AG20443 (cell line): ENCODE results near the gene DUOX1.
A peak's percentile ranks its signal among the peaks of the same experiment; 100 is the strongest.

ENCODE experiments used
- DNase-seq: peaks from one replicate; pipeline ENCODE4 v3.0.0; 2012; ENCODE audit warnings: low spot score, mixed read lengths

DUOX1 gene

DNA sequence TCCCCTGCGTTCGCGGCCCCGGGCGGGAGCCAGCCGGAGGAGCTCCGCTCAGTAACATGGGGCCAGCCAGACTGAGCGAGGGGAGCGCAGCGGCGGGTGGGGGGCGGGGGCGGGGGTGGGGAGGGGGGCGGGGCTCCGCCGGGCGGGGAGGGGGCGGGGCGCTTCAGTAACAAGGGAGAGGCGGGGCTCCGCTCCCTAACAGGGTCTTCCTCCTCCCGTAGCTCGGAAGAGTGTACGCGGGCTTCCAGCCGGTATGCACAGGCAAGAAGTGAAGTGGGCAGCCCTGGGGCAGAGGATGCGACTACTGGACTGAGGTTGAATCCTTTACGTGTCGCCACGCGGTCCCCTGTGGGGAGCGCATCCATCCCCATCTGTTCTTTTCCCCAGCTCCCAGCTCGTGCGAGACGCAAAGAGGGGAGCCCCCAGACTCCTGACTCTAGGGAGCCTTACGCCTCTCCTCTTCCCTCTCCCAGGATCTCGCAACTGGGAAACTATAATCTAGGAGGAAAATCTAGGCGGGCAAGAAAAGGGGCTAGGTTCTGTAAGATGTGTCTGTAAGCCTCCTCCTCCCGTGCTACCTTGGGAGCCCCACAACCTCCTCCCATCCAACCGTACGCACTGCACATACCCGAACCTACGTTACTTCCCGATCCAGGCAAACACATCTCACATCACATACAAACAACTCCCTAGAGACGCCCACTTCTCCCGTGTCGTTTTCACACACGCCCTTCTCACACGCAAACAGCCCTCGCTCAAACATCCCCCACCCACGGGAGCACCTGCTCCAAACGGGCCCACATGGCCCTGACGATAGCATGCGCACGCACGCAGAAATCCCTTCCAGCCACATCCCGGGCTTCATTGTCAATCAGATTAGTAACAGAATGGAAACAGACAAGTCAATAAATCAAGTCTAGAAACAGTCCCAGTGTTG lies 58.4 kb downstream of the DUOX1 start, which contains the start of gene SHF:
Gene SHF (minus strand): TSS at position 73 of the 937 bp plus-strand sequence. CDS start 15 bp downstream, at position 58.
- peak; percentile 69 for DNase-seq

DNA sequence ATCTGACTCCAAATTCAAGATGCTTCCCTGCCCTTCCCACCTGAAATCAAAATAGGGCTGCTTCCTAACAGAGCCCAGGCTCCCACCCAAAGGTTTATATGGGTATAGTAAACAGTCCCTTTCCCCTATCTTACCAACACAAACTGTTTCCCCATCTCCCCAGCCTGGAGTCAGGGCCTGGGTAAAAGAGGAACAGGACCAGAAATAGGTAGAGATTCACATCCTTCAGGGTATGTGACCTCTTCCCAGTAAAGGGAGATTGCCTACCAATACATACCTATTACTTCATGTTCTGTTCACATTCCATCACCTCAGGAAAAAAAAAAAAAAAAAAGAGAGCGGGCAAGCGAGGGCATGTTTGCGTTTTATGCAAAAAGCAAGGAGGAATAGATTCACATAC lies 67.7 kb downstream of the DUOX1 start:
- no peak for DNase-seq

DNA sequence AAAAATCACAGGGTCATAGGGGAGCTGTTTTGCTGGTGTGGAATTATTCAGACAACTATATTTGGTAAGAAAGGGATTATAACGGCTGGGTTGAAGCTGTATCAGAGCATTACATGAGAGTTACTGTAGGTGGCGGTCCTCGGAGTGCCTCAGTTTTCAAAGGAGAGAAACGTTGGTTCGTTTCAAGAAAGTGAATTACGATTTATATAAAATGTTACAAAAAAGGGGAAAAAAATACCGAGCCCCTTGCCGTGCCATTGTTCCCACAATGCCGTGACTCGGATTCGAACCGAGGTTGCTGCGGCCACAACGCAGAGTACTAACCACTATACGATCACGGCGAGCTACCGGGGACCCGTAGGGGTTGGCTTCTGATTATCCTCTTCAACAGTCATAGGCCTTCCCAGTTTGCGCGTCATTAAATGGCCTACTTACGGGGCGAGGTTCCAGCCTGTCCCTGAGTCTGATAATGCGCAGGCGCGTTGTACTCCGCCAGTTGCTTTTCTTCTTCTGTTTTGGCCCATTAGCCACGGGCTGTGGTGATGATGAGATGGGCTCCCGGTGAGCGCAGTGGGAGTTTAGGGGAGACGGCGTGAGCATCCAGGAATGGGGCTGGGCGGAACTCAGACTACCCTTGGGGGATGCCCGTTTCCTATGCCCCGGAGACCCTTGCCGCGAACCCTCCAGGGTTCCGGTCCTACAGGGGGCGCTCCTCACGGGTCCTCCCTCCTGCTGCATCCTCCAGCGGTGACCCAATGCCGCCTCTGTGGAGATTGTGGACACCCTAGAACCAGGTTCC lies 68.7 kb downstream of the DUOX1 start:
- peak; percentile 93 for DNase-seq

DNA sequence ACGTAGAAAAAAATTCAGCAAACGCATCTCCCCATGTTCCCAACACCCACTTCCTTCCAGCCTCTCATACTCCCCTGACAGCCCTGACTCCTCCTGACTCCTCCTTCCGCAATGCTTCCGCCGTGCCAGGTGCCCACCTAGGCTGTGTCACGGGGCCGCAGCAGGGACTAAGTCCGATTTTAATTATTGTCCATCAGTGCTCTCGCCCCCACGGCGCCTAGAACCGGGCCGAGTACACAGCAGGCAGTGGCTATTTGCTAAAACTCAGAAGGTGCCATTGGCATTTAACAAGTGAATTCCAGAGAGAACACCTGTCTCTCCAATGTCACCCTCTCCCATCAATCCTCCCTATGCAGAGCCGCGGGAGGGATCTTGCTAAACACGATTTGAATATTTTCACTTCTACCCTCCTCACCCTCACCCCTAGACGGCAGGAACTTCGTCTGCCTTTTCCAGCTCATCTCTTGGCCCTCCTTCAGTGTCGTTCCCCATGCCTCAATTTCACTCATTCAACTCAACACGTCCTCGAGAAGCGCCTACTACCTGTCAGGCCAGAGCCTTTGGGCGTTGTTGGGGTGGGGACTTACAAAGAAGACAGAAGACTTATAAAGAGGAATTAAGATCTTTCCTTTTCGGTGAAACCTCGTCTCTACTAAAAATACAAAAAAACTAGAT lies 69.5 kb downstream of the DUOX1 start:
- no peak for DNase-seq

DNA sequence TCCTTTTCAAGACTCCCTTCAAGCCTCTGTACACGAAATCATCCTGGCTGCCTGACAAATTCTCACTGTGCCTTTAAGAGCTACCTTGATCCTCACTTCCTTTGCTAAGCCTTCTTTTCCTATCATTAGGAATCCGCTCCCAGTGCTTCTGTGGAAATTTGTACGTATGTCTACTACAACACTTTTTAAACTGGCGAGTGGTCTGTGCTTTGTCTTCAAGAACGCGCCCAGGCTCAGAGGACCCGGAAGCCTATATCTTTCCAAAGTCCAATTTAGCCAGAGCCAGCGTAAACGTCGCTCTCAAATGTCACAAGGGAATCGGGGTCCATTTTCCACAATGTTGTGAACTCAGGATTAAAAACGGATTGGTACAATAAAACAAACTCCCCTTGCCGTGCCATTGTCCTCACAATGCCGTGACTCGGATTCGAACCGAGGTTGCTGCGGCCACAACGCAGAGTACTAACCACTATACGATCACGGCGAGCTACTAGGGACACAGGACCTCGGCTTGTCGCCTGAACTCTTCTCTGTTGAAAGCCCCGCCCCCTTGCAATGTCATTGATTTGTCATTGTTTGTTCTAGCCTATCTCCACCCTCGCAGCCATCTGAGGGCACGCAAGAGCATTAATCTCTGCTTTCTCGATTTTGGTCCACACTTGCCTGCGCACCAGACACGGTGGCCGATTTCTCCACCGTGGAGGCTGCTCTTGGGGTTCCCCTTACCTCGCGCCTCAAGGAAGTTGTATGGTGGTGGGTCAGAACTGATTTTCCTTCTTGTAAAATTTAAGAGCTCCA lies 70.4 kb downstream of the DUOX1 start:
- peak; percentile 82 for DNase-seq

DNA sequence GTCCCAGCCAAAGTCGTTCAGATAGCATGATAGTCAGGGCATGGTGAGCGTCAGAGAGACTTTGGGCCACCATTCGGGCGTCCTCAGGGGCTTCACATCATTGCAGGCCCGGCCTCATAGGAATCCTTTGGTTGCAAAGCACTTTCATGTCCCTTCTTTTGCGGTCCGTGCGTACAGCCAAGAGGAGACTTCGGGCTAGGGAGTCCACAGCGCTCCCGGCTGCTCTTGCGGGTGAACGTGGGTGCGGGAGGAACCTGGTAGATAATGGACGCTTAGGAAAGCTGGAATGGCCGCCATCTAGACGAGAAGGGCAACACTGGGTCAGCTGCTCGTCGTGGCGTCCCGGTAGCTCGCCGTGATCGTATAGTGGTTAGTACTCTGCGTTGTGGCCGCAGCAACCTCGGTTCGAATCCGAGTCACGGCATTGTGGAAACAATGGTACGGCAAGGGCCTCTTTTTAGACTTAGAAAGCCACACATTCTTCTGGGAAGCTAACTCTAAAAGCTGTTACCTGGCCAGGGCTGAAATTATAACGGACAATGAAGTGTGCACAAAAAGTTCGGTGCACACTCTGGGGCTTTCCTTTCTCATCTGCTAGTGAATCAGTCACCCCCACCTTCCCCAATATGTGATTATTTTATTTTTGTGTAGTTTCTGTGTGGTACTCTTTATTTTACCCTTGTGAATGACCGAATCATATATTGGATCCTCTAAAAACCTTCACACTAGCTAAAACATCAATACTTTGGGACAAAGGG lies 71.2 kb downstream of the DUOX1 start:
- peak; percentile 66 for DNase-seq

DNA sequence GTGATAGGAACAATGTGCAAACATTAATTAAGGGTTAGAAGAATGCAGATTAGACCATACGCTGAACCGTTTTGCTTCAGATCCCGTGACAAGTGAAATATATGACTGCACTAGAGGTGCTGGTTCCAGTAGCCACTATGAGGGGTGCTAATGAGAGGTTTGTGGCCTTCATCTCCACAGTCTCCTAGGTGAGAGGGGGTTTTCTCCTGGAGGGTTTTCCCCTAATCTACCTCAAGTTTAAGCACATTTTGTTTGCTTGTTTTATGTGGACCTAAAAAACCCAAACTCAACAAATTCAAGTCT lies 71.7 kb downstream of the DUOX1 start:
- DNase-seq: no peak

DNA sequence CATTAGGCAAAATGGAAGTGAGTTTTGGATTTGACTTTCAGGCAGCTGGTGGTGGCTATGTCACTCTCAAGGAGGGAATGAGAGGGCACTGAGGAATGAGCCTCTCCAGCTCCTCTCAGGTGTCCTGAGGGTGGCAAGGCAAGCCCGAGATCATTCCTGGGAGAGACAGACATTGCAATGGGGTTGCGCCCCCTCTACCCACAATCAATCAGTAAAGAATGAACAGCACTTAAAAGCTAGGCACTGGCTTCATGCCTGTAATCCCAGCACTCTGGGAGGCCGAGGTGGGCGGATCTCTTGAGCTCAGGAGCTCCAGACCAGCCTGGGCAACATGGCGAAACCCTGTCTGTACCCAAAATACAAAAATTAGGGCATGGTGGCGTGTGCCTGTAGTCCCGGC lies 72.1 kb downstream of the DUOX1 start:
- DNase-seq: no peak

DNA sequence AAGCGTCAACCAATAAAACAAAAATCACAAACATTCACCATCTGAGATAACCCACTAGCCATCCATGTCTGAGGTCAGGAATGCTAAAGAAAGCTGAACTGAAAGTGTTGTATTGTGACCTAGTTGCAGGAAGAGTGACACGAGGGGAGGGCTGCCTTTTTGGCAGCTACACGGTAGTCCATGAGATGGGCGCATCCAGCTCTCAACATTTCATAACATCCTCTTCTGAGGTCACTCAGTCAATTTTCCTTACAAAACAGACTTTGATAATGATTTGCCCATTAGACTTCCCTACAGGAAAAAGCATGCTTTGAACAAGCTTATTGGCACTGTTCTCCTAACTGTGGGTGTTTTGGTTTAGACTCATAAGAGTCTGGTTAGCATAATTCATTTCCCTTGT lies 73.4 kb downstream of the DUOX1 start:
- DNase-seq: no peak

DNA sequence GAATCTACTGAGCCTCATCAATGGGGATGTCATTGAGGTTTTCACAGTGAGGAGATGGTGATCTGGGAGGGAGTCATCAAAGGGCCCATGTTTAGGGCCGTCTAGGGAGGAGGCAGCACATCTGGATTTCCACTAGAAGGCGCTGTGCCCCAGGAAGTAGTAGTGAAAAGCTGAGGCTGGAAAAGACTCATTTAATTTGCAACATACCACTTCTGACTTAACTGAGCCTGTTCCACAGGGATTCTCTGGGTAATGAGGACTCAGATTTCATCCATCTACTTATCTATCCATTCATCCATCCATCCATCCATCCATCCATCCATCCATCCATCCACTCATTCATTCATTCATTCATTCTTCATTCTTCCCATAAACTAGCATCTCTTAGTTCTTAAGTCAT lies 75.4 kb downstream of the DUOX1 start:
- DNase-seq: peak; percentile 73

DNA sequence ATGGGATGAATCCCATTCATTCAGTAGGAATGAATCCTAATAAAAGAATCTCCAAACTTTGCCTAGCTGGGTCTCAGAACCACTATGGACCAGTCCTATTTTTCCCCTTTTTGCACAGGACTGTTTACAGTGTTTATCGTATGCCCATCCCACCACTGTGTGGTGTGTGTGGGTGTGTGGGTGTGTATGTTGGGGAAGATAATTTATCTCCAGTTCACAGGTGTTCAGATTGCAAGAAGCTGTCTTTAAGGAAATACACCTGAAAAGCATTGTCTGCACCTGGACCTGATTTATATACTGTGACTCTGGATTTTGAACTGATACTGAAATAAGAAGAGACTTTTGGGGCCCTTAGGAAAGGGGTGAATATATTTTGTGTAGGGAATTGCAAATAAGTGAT lies 82.7 kb downstream of the DUOX1 start:
- DNase-seq: no peak
